Activated CD8-positive, alpha-beta T cell treated with anti-CD3 and anti-CD28 coated beads for 36 hours (primary cell): ENCODE measurements around the gene LRFN3. TPM values are rescaled to one million over a fixed set of nuclear protein-coding genes. Genes with fewer than 3 reads are reported as not detected.
A peak's percentile ranks its signal among the peaks of the same experiment; 100 is the strongest.

Experiments used
- ATAC-seq: fragments of 200-7000 bp; cut with Tn5 transposase; one replicate; pipeline ENCODE4 v1.10.0; 2021; ENCODE audit warnings: mild to moderate bottlenecking, moderate library complexity
- CTCF ChIA-PET: fragments of 350-600 bp; sonication (Branson Sonifier 250); formaldehyde crosslinking; loops from one replicate; lab custom pipeline; 2021; ENCODE audit warnings: antibody characterized with exemption; lab: Charles Lee
- POLR2A ChIA-PET: fragments of 350-600 bp; sonication (Branson Sonifier 250); formaldehyde crosslinking; loops from one replicate; lab custom pipeline; 2021; ENCODE audit warnings: antibody characterized with exemption; lab: Charles Lee
- DNase-seq: peaks from one replicate; pipeline ENCODE4 v3.0.0-alpha.2; 2020
- H3K27ac Mint-ChIP-seq: one replicate; pipeline ENCODE4 v1.8.0; 2021; ENCODE audit warnings: mild to moderate bottlenecking, mixed read lengths
- H3K27me3 Mint-ChIP-seq: one replicate; pipeline ENCODE4 v1.8.0; 2021; ENCODE audit warnings: mixed read lengths
- H3K36me3 Mint-ChIP-seq: one replicate; pipeline ENCODE4 v1.8.0; 2021; ENCODE audit warnings: low read depth, mixed read lengths
- H3K4me1 Mint-ChIP-seq: one replicate; pipeline ENCODE4 v1.8.0; 2021; ENCODE audit warnings: low read depth, mixed read lengths
- H3K4me3 Mint-ChIP-seq: one replicate; pipeline ENCODE4 v1.8.0; 2021; ENCODE audit warnings: mild to moderate bottlenecking, moderate library complexity, mixed read lengths
- H3K9me3 Mint-ChIP-seq: one replicate; pipeline ENCODE4 v1.8.0; 2021; ENCODE audit warnings: mixed read lengths
- CTCF ChIP-seq: fragments of 200-600 bp; IDR thresholded peaks from one replicate; pipeline ENCODE4 v1.8.0; 2022; ENCODE audit warnings: antibody characterized with exemption, mild to moderate bottlenecking
- intact Hi-C: fragments of 100-400 bp; cut with micrococcal nuclease; formaldehyde crosslinking; loops from one replicate; pipeline ENCODE4 v1.10.0; 2022
- total RNA-seq, 2 experiments: library from RNA; stranded (reverse); gene quantifications; one replicate each; pipeline ENCODE4 v1.2.3, GENCODE V29; 2021

The LRFN3 gene
- total RNA-seq, 2 experiments from 2014 or later = 4.8 to 6.6 TPM

GRCh38 chr19:35963514-35963913 is 27.3 kb downstream of the LRFN3 start:
- ATAC-seq = no peak
- ChIA-PET CTCF (interaction anchor here (1.0 kb wide), 1 partner anchor 144 kb away, joined by 3 read pairs; no protein-coding TSS in a partner anchor), POLR2A (interaction anchor here (0.7 kb wide), 1 partner anchor 12 kb away, joined by 3 read pairs; no protein-coding TSS in a partner anchor)
- Mint-ChIP-seq H3K27ac (no peak overlapping the region), H3K36me3 (no peaks in the 10 kb centered on the region), H3K4me3 (no peak overlapping the region), H3K9me3 (no peaks in the 10 kb centered on the region), H3K4me1 (peaks cover 15% of the 10 kb centered on the region), H3K27me3 (peaks cover 4% of the 10 kb centered on the region)
- peak; percentile 67 for DNase-seq
- intact Hi-C loops = no loop called here
- TF ChIP-seq CTCF = no peak

GRCh38 chr19:35966771-35967170 is 30.6 kb downstream of the LRFN3 start:
- CTCF ChIA-PET = interaction anchor here (0.9 to 1.2 kb wide), 4 partner anchors 10 to 17 kb away, joined by 3 to 4 read pairs (median 4); no protein-coding TSS in a partner anchor
- ATAC-seq = no peak
- no peak for DNase-seq
- Mint-ChIP-seq H3K4me3 (no peak overlapping the region), H3K4me1 (peaks cover 6% of the 10 kb centered on the region), H3K9me3 (no peaks in the 10 kb centered on the region), H3K36me3 (no peaks in the 10 kb centered on the region), H3K27ac (no peak overlapping the region), H3K27me3 (no peaks in the 10 kb centered on the region)
- intact Hi-C loops = no loop called here
- POLR2A ChIA-PET = interaction anchor here (1.3 kb wide), 1 partner anchor 9 kb away, joined by 3 read pairs; no protein-coding TSS in a partner anchor
- no peak for TF ChIP-seq CTCF

- intact Hi-C loops = no loop called here
- DNase-seq (no peak), ATAC-seq (no peak)
- ChIA-PET POLR2A (no interaction called here), CTCF (no interaction called here)
- Mint-ChIP-seq H3K27me3 (peaks cover 7% of the 10 kb centered on the region), H3K4me3 (no peak overlapping the region), H3K4me1 (peaks cover 4% of the 10 kb centered on the region), H3K36me3 (no peaks in the 10 kb centered on the region), H3K27ac (no peak overlapping the region), H3K9me3 (no peaks in the 10 kb centered on the region)
- no peak for TF ChIP-seq CTCF
Measured at GRCh38 chr19:35973487-35973886, 37.3 kb downstream of the LRFN3 start.

GRCh38 chr19:35975608-35976214 is 39.5 kb downstream of the LRFN3 start:
- ATAC-seq (no peak), DNase-seq (peak; percentile 34)
- ChIA-PET CTCF (interaction anchor here (1.0 kb wide), 1 partner anchor 29 kb away, joined by 4 read pairs; no protein-coding TSS in a partner anchor), POLR2A (interaction anchor here (0.8 to 1.0 kb wide), 2 partner anchors 9 to 13 kb away, joined by 3 read pairs; no protein-coding TSS in a partner anchor)
- Mint-ChIP-seq H3K36me3 (no peaks in the 10 kb centered on the region), H3K27me3 (peaks cover 12% of the 10 kb centered on the region), H3K27ac (no peak overlapping the region), H3K4me3 (no peak overlapping the region), H3K4me1 (no peaks in the 10 kb centered on the region), H3K9me3 (no peaks in the 10 kb centered on the region)
- TF ChIP-seq CTCF = no peak
- intact Hi-C loops = no loop called here

- H3K9me3 Mint-ChIP-seq = no peaks in the 10 kb centered on the region
- H3K27ac Mint-ChIP-seq = no peak overlapping the region
- peak; percentile 60 for TF ChIP-seq CTCF
- H3K27me3 Mint-ChIP-seq = peaks cover 15% of the 10 kb centered on the region
- ATAC-seq (peak; percentile 93), DNase-seq (peak; percentile 71)
- no peak overlapping the region for H3K4me3 Mint-ChIP-seq
- H3K36me3 Mint-ChIP-seq = no peaks in the 10 kb centered on the region
- no peaks in the 10 kb centered on the region for H3K4me1 Mint-ChIP-seq
- POLR2A ChIA-PET = no interaction called here
- CTCF ChIA-PET = interaction anchor here (0.5 to 1.5 kb wide), 4 partner anchors 10 to 35 kb away, joined by 3 to 5 read pairs (median 4); no protein-coding TSS in a partner anchor
- intact Hi-C loops = no loop called here
Measured at GRCh38 chr19:35977446-35978222, 41.5 kb downstream of the LRFN3 start.
